IMR-90 (cell line): ENCODE data around the gene RAD51B. TPM values are rescaled to one million over a fixed set of nuclear protein-coding genes. Genes with fewer than 3 reads are reported as not detected.
A peak's percentile ranks its signal among the peaks of the same experiment; 100 is the strongest.

Source experiments
- ATAC-seq: fragments of 200-7000 bp; cut with Tn5 transposase; 2 replicates; pipeline ENCODE4 v1.9.1; 2020; ENCODE audit warnings: low read depth, mild to moderate bottlenecking, moderate library complexity
- BruUV-seq: library from RNA; stranded (reverse); fragments of 400-500 nt; replicated peaks from 2 replicates; lab custom pipeline; 2021; lab: Mats Ljungman, UMichigan
- CTCF ChIA-PET: fragments of 300-600 bp; formaldehyde crosslinking; extraction: SDS; loops from one replicate; lab custom pipeline; 2021; ENCODE audit warnings: antibody characterized with exemption; lab: Yijun Ruan, JAX
- POLR2A ChIA-PET: fragments of 300-600 bp; sonication (Branson Sonifier 250); formaldehyde crosslinking; loops from one replicate; lab custom pipeline; 2022; ENCODE audit warnings: antibody characterized with exemption; ENCODE audit not compliant: unreplicated experiment; lab: Charles Lee
- DNase-seq: peaks from one replicate; pipeline ENCODE4 v3.0.0; 2013
- H2AFZ ChIP-seq: replicated peaks from 2 replicates; pipeline ENCODE3; 2013; ENCODE audit warnings: low read length, mild to moderate bottlenecking; ENCODE audit not compliant: poor library complexity
- H2AK5ac ChIP-seq: 2 replicates; pipeline ENCODE4 v1.6.1; 2013; ENCODE audit warnings: low read depth, low read length, inconsistent platforms
- H2AK9ac ChIP-seq: replicated peaks from 2 replicates; pipeline ENCODE3; 2013; ENCODE audit warnings: mild to moderate bottlenecking, low read depth, low read length, moderate library complexity; ENCODE audit not compliant: poor library complexity
- H2BK120ac ChIP-seq: 2 replicates; pipeline ENCODE4 v1.6.1; 2013; ENCODE audit warnings: low read depth, low read length, inconsistent platforms
- H2BK15ac ChIP-seq: 3 replicates; pipeline ENCODE4 v1.6.1; 2013; ENCODE audit warnings: low read depth, low read length, inconsistent platforms
- H2BK20ac ChIP-seq: 2 replicates; pipeline ENCODE4 v1.6.1; 2013; ENCODE audit warnings: low read depth, mild to moderate bottlenecking, inconsistent platforms, low read length, moderate library complexity
- H2BK5ac ChIP-seq: 2 replicates; pipeline ENCODE4 v1.6.1; 2013; ENCODE audit warnings: mild to moderate bottlenecking, low read depth, low read length, inconsistent platforms; ENCODE audit not compliant: poor library complexity, severe bottlenecking
- H3K14ac ChIP-seq: replicated peaks from 2 replicates; pipeline ENCODE4 v1.6.1; 2013; ENCODE audit warnings: low read depth, low read length, inconsistent platforms
- H3K18ac ChIP-seq: 2 replicates; pipeline ENCODE4 v1.6.1; 2013; ENCODE audit warnings: low read depth, low read length, control low read depth
- H3K23ac ChIP-seq: 2 replicates; pipeline ENCODE4 v1.6.1; 2013; ENCODE audit warnings: low read depth, low read length, inconsistent platforms
- H3K27ac ChIP-seq: 2 replicates; pipeline ENCODE4 v1.5.1; 2013; ENCODE audit warnings: mild to moderate bottlenecking, control low read depth, low read length; ENCODE audit not compliant: insufficient read depth
- H3K27me3 ChIP-seq: 2 replicates; pipeline ENCODE4 v1.6.1; 2013; ENCODE audit warnings: low read length; ENCODE audit not compliant: control insufficient read depth, insufficient read depth
- H3K36me3 ChIP-seq: 2 replicates; pipeline ENCODE4 v1.6.1; 2013; ENCODE audit warnings: low read length, mixed read lengths; ENCODE audit not compliant: control insufficient read depth, insufficient read depth
- H3K4ac ChIP-seq: 2 replicates; pipeline ENCODE4 v1.6.1; 2013; ENCODE audit warnings: low read depth, low read length, inconsistent platforms
- H3K4me1 ChIP-seq: 2 replicates; pipeline ENCODE4 v1.6.1; 2013; ENCODE audit warnings: low read length, mixed read lengths; ENCODE audit not compliant: control insufficient read depth, insufficient read depth
- H3K4me2 ChIP-seq: 2 replicates; pipeline ENCODE4 v1.6.1; 2013; ENCODE audit warnings: low read depth, mild to moderate bottlenecking, control low read depth, low read length, moderate library complexity
- H3K4me3 ChIP-seq: 2 replicates; pipeline ENCODE4 v1.5.1; 2013; ENCODE audit warnings: low read depth, mild to moderate bottlenecking, control low read depth, low read length, moderate library complexity; ENCODE audit not compliant: insufficient read depth
- H3K56ac ChIP-seq: 2 replicates; pipeline ENCODE4 v1.6.1; 2013; ENCODE audit warnings: low read length, inconsistent platforms; ENCODE audit not compliant: insufficient read depth; ENCODE audit errors: extremely low read depth
- H3K79me1 ChIP-seq, 2 experiments: 2 replicates each; pipeline ENCODE4 v1.6.1; 2013; ENCODE audit warnings: low read length in 2 of 2, inconsistent platforms in 1 of 2, low read depth in 1 of 2
- H3K9ac ChIP-seq: 2 replicates; pipeline ENCODE4 v1.6.1; 2013; ENCODE audit warnings: low read depth, low read length, control low read depth
- H3K9me1 ChIP-seq: 2 replicates; pipeline ENCODE4 v1.6.1; 2013; ENCODE audit warnings: low read length, inconsistent platforms; ENCODE audit not compliant: insufficient read depth
- H3K9me3 ChIP-seq: 2 replicates; pipeline ENCODE4 v1.6.1; 2013; ENCODE audit warnings: low read length; ENCODE audit not compliant: control insufficient read depth, insufficient read depth
- H4K20me1 ChIP-seq: 2 replicates; pipeline ENCODE4 v1.6.1; 2013; ENCODE audit warnings: low read length, inconsistent platforms; ENCODE audit not compliant: insufficient read depth
- H4K5ac ChIP-seq: 2 replicates; pipeline ENCODE4 v1.6.1; 2013; ENCODE audit warnings: mild to moderate bottlenecking, low read depth, low read length, control low read depth
- H4K8ac ChIP-seq, 2 experiments: 2 replicates each; pipeline ENCODE4 v1.6.1; 2013; ENCODE audit warnings: low read depth in 2 of 2, low read length in 2 of 2, control low read depth in 1 of 2, inconsistent platforms in 1 of 2
- H4K91ac ChIP-seq: 2 replicates; pipeline ENCODE4 v1.6.1; 2013; ENCODE audit warnings: low read depth, low read length, inconsistent platforms; ENCODE audit not compliant: insufficient read depth
- CEBPB ChIP-seq: IDR thresholded peaks from 2 replicates; pipeline ENCODE4 v1.6.1; 2012; ENCODE audit warnings: low read depth, low read length, improper control_type of control experiment
- CHD1 ChIP-seq: IDR thresholded peaks from 2 replicates; pipeline ENCODE4 v1.6.1; 2012; ENCODE audit warnings: low read depth, low read length, improper control_type of control experiment
- ELK1 ChIP-seq: fragments of 150-350 bp; IDR thresholded peaks from 2 replicates; pipeline ENCODE4 v1.6.1; 2016; ENCODE audit warnings: low read depth, mild to moderate bottlenecking, low read length, moderate library complexity, borderline replicate concordance
- FOS ChIP-seq: fragments of 150-350 bp; IDR thresholded peaks from 2 replicates; pipeline ENCODE4 v1.6.1; 2016; ENCODE audit warnings: low read depth, low read length
- MAFK ChIP-seq: IDR thresholded peaks from 2 replicates; pipeline ENCODE4 v1.6.1; 2012; ENCODE audit warnings: low read depth, low read length, improper control_type of control experiment
- MXI1 ChIP-seq: IDR thresholded peaks from 2 replicates; pipeline ENCODE4 v1.6.1; 2012; ENCODE audit warnings: low read depth, mild to moderate bottlenecking, low read length, moderate library complexity, borderline replicate concordance
- SMC3 ChIP-seq: fragments of 150-350 bp; IDR thresholded peaks from 2 replicates; pipeline ENCODE4 v1.6.1; 2016; ENCODE audit warnings: low read depth, mild to moderate bottlenecking, antibody characterized with exemption, low read length, moderate library complexity
- WGBS, 2 experiments: methylation state at CpG; one replicate each; pipeline versions ENCODE4 v1.1.5 to v1.1.7; 2013; ENCODE audit warnings: missing lambda C conversion rate in 2 of 2; ENCODE audit not compliant: insufficient read length in 1 of 2; ENCODE audit errors: extremely low coverage in 2 of 2; 5-methylcytosine and 5-hydroxymethylcytosine counted together
- dilution Hi-C: fragments of 300-500 bp; cut with HindIII; formaldehyde crosslinking; loops from one replicate; pipeline ENCODE4 v1.14.3; 2018; ENCODE audit warnings: low sequenced_read_pairs; ENCODE audit not compliant: unreplicated experiment
- in situ Hi-C: fragments of 300-500 bp; cut with MboI; formaldehyde crosslinking; loops from 3 replicates; pipeline ENCODE4 v1.14.3; 2019; ENCODE audit warnings: low sequenced_read_pairs, inconsistent platforms, mixed read lengths
- intact Hi-C: fragments of 100-400 bp; cut with micrococcal nuclease; formaldehyde crosslinking; loops from 2 replicates; pipeline ENCODE4 v1.10.0; 2022
- polyA plus RNA-seq, 3 experiments: library from polyadenylated mRNA; depleted of rRNA; stranded (reverse); fragments of >200 nt; gene quantifications; 2 replicates each; pipeline ENCODE4 v1.2.3, GENCODE V29; 2012; ENCODE audit warnings: low replicate concordance in 1 of 3
- total RNA-seq: library from RNA; depleted of rRNA; stranded (reverse); fragments of >200 nt; gene quantifications from 2 replicates; pipeline ENCODE4 v1.2.3, GENCODE V29; 2012

RAD51B gene
- total and polyA plus RNA-seq, 2 of the 4 experiments (the other 2 are of a cell fraction) = 5.1 to 18.8 TPM

- TF ChIP-seq CHD1 (no peak), ELK1 (no peak), SMC3 (no peak)
Measured at GRCh38 chr14:68469208-68469713, 649.7 kb downstream of the RAD51B start (continued).

- intact Hi-C loops = no loop called here
- no peak overlapping the region for H3K4ac ChIP-seq
- DNase-seq = no peak
Measured at GRCh38 chr14:68470361-68470760, 650.8 kb downstream of the RAD51B start.

More at GRCh38 chr14:68470361-68470760, 650.8 kb downstream of the RAD51B start:
- in situ Hi-C loops (no loop called here), dilution Hi-C loops (no loop called here)
- Histone ChIP-seq H2BK20ac (no peak overlapping the region), H3K27me3 (no peaks in the 10 kb centered on the region), H4K8ac (no peak overlapping the region), H3K9ac (no peak overlapping the region), H2AFZ (no peak overlapping the region), H3K23ac (no peak overlapping the region), H4K91ac (no peak overlapping the region), H3K9me1 (peaks cover 9% of the 10 kb centered on the region), H3K79me1 (peaks cover 0 to 3% of the 10 kb centered on the region in 2 experiments; a peak in 1 of 4 replicates), H3K4me3 (no peak overlapping the region), H3K56ac (no peak overlapping the region), H3K4me1 (peaks cover 3% of the 10 kb centered on the region), H3K4me2 (no peak overlapping the region), H2BK120ac (no peak overlapping the region), H3K14ac (no peak overlapping the region), H4K20me1 (no peaks in the 10 kb centered on the region), H2BK5ac (no peak overlapping the region), H4K5ac (no peak overlapping the region), H3K9me3 (no peaks in the 10 kb centered on the region), H2BK15ac (no peak overlapping the region), H3K18ac (no peak overlapping the region), H3K27ac (no peak overlapping the region), H3K36me3 (no peaks in the 10 kb centered on the region), H2AK5ac (no peak overlapping the region), H2AK9ac (no peak overlapping the region)
- ChIA-PET CTCF (no interaction called here), POLR2A (no interaction called here)
- ATAC-seq = no peak
- no CpG with 5 or more reads among the region's 1 CpG for WGBS, 2 experiments
- no TSS peak for BruUV-seq
- TF ChIP-seq CEBPB (peak; percentile 55; the same call in 1 of the 2 replicates), FOS (no peak), MAFK (no peak), MXI1 (no peak)
